ENCODE data around the gene YIPF5.

The YIPF5 gene

GRCh38 chr5:144170276-144171024 is at the start of gene YIPF5, which contains the start of gene KCTD16:
TSS of gene YIPF5 (minus strand) at chr5:144170659. CDS start at chr5:144169955, 704 bp downstream.
TSS of gene KCTD16 (plus strand) at chr5:144170873.
- peak; percentile 90 to 97 for DNase-seq

GRCh38 chr5:144219869-144220268 is 49.4 kb upstream of the YIPF5 start:
- peak; percentile 11 to 23 for DNase-seq

GRCh38 chr5:144210655-144211054 is 40.2 kb upstream of the YIPF5 start:
- DNase-seq = peak in 1 of 2 experiments; percentile 21

- peak; percentile 87 to 95 for DNase-seq
These were observed 38.9 kb upstream of the YIPF5 start for GRCh38 chr5:144209361-144209760.

GRCh38 chr5:144207875-144208444 is 37.5 kb upstream of the YIPF5 start:
- peak in 1 of 2 experiments; percentile 45 for DNase-seq

- no peak for DNase-seq
These were observed 35.7 kb upstream of the YIPF5 start for GRCh38 chr5:144206141-144206540.

GRCh38 chr5:144205141-144205551 is 34.7 kb upstream of the YIPF5 start:
- DNase-seq = peak in 1 of 2 experiments; percentile 65

GRCh38 chr5:144203750-144204596 is 33.5 kb upstream of the YIPF5 start:
- peak; percentile 72 to 80 for DNase-seq

GRCh38 chr5:144202726-144203125 is 32.3 kb upstream of the YIPF5 start:
- no peak for DNase-seq

GRCh38 chr5:144202072-144202471 is 31.6 kb upstream of the YIPF5 start:
- DNase-seq = no peak

GRCh38 chr5:144201588-144201987 is 31.1 kb upstream of the YIPF5 start:
- no peak for DNase-seq

- no peak for DNase-seq
These were observed 27.9 kb upstream of the YIPF5 start for GRCh38 chr5:144198386-144198785.

- no peak for DNase-seq
These were observed 26.2 kb upstream of the YIPF5 start for GRCh38 chr5:144196612-144197011.

- no peak for DNase-seq
These were observed 25.0 kb upstream of the YIPF5 start for GRCh38 chr5:144195448-144195847.

GRCh38 chr5:144194144-144194543 is 23.7 kb upstream of the YIPF5 start:
- no peak for DNase-seq

- no peak for DNase-seq
These were observed 22.2 kb upstream of the YIPF5 start for GRCh38 chr5:144192661-144193060.

- peak; percentile 4 to 44 for DNase-seq
These were observed 21.5 kb upstream of the YIPF5 start for GRCh38 chr5:144191998-144192397.

- peak in 1 of 2 experiments; percentile 3 for DNase-seq
These were observed 21.1 kb upstream of the YIPF5 start for GRCh38 chr5:144191531-144191930.

GRCh38 chr5:144189800-144190429 is 19.5 kb upstream of the YIPF5 start:
- DNase-seq = no peak

GRCh38 chr5:144187699-144188294 is 17.3 kb upstream of the YIPF5 start:
- no peak for DNase-seq

GRCh38 chr5:144183254-144183889 is 12.9 kb upstream of the YIPF5 start:
- DNase-seq = peak in 1 of 2 experiments; percentile 40

GRCh38 chr5:144179226-144179625 is 8.8 kb upstream of the YIPF5 start:
- DNase-seq = no peak

Measured in NCI-H524 (cell line).